GM12878 (cell line): Measurements from ENCODE around the gene PLEKHA5. TPM values are rescaled to one million over a fixed set of nuclear protein-coding genes. Genes with fewer than 3 reads are reported as not detected.

Experiments used
- ATAC-seq: fragments of 200-7000 bp; cut with Tn5 transposase; 3 replicates; pipeline ENCODE4 v1.9.1; 2020; ENCODE audit warnings: mild to moderate bottlenecking, moderate library complexity
- BruUV-seq: library from RNA; stranded (reverse); fragments of 400-500 nt; replicated peaks from 2 replicates; lab custom pipeline; 2021; lab: Mats Ljungman, UMichigan
- CTCF ChIA-PET: fragments of 300-600 bp; sonication (Branson Sonifier 250); formaldehyde crosslinking; extraction: SDS; loops from one replicate; lab custom pipeline; 2021; ENCODE audit warnings: inconsistent platforms; lab: Yijun Ruan, JAX
- POLR2A ChIA-PET: fragments of 350-600 bp; formaldehyde crosslinking; extraction: SDS; loops from one replicate; lab custom pipeline; 2021; ENCODE audit warnings: inconsistent platforms; lab: Charles Lee
- RAD21 ChIA-PET: fragments of 300-600 bp; sonication (Branson Sonifier 250); formaldehyde crosslinking; loops from one replicate; lab custom pipeline; 2023; ENCODE audit warnings: antibody characterized with exemption; ENCODE audit not compliant: unreplicated experiment; lab: Charles Lee
- SMC1A ChIA-PET: fragments of 300-600 bp; sonication (Branson Sonifier 250); formaldehyde crosslinking; loops from one replicate; lab custom pipeline; 2023; ENCODE audit not compliant: unreplicated experiment, uncharacterized antibody; lab: Charles Lee
- DNase-seq: peaks from one replicate; pipeline ENCODE4 v3.0.0-alpha.2; 2011; ENCODE audit warnings: low read depth, low spot score
- FAIRE-seq: peaks from 3 replicates; lab custom pipeline; 2011; peaks lifted over from hg19 to GRCh38; lab: Jason Lieb, UNC
- H2AFZ ChIP-seq: 2 replicates; pipeline ENCODE4 v1.6.0; 2011; ENCODE audit warnings: low read depth, low read length, control low read depth; ENCODE audit not compliant: control insufficient read depth
- H3K27ac ChIP-seq: 2 replicates; pipeline ENCODE4 v1.5.1; 2011; ENCODE audit warnings: control low read depth; ENCODE audit not compliant: control insufficient read depth, insufficient read depth
- H3K27me3 ChIP-seq, 2 experiments: replicated peaks in 1 of 2; 2 replicates each; pipeline versions ENCODE4 v1.6.0 to v1.6.1; 2011; ENCODE audit warnings: low read length in 1 of 2; ENCODE audit not compliant: control insufficient read depth in 2 of 2, insufficient read depth in 2 of 2
- H3K36me3 ChIP-seq, 2 experiments: 2 replicates each; pipeline ENCODE4 v1.5.1; 2011; ENCODE audit warnings: low read length in 1 of 2; ENCODE audit not compliant: control insufficient read depth in 2 of 2, insufficient read depth in 2 of 2
- H3K4me1 ChIP-seq: 2 replicates; pipeline ENCODE4 v1.6.1; 2011; ENCODE audit warnings: mild to moderate bottlenecking, low read length, moderate library complexity, mixed read lengths; ENCODE audit not compliant: control insufficient read depth, insufficient read depth
- H3K4me2 ChIP-seq: 2 replicates; pipeline ENCODE4 v1.6.0; 2011; ENCODE audit warnings: control low read depth; ENCODE audit not compliant: control insufficient read depth, insufficient read depth
- H3K4me3 ChIP-seq: fragments of 200-600 bp; sonication (generic); 2 replicates; pipeline ENCODE4 v1.5.1; 2016
- H3K79me2 ChIP-seq: 2 replicates; pipeline ENCODE4 v1.6.0; 2011; ENCODE audit warnings: low read length; ENCODE audit not compliant: control insufficient read depth, insufficient read depth
- H3K9ac ChIP-seq: 2 replicates; pipeline ENCODE4 v1.8.0; 2011; ENCODE audit warnings: low read length, control low read depth, mixed read lengths; ENCODE audit not compliant: control insufficient read depth, insufficient read depth
- H3K9me3 ChIP-seq: replicated peaks from 3 replicates; pipeline ENCODE4 v1.5.1; 2011; ENCODE audit warnings: mild to moderate bottlenecking, low read length; ENCODE audit not compliant: control insufficient read depth, insufficient read depth
- H4K20me1 ChIP-seq: 2 replicates; pipeline ENCODE4 v1.6.0; 2011; ENCODE audit not compliant: control insufficient read depth, insufficient read depth
- FOXK2 ChIP-seq: fragments of 450-650 bp; IDR thresholded peaks from 2 replicates; pipeline ENCODE4 v1.6.1; 2017; ENCODE audit warnings: mild to moderate bottlenecking, moderate library complexity
- KAT2A ChIP-seq: conservative IDR thresholded peaks from 2 replicates; pipeline ENCODE4 v1.6.1; 2011; ENCODE audit warnings: low read depth, low read length; ENCODE audit not compliant: control insufficient read depth
- POLR2AphosphoS5 ChIP-seq: IDR thresholded peaks from 2 replicates; pipeline ENCODE4 v1.6.1; 2011; ENCODE audit warnings: mild to moderate bottlenecking, low read length, inconsistent platforms
- RCOR1 ChIP-seq: conservative IDR thresholded peaks from 2 replicates; pipeline ENCODE4 v1.6.1; 2012; ENCODE audit warnings: low read depth, low read length, improper control_type of control experiment
- SKIL ChIP-seq: fragments of 450-650 bp; IDR thresholded peaks from 2 replicates; pipeline ENCODE4 v1.6.1; 2017; ENCODE audit warnings: mild to moderate bottlenecking, low read depth, inconsistent platforms; ENCODE audit not compliant: poor library complexity, severe bottlenecking
- SUZ12 ChIP-seq: fragments of 200-600 bp; sonication (generic); IDR thresholded peaks from one replicate; pipeline ENCODE4 v1.6.1; 2018; ENCODE audit warnings: antibody characterized with exemption, mild to moderate bottlenecking; ENCODE audit not compliant: unreplicated experiment
- ZNF24 ChIP-seq: fragments of 450-650 bp; IDR thresholded peaks from 2 replicates; pipeline ENCODE4 v1.6.1; 2017; ENCODE audit warnings: antibody characterized with exemption, mild to moderate bottlenecking
- WGBS: methylation state at CpG from one replicate; pipeline ENCODE4 v1.1.6; 2016; ENCODE audit warnings: low lambda C conversion rate; ENCODE audit not compliant: insufficient replicate concordance, insufficient coverage; ENCODE audit errors: missing lambda C conversion rate; 5-methylcytosine and 5-hydroxymethylcytosine counted together
- in situ Hi-C: fragments of 300-500 bp; cut with MboI; formaldehyde crosslinking; loops from 9 replicates; pipeline ENCODE4 v1.14.3; 2018; ENCODE audit warnings: mixed read lengths
- intact Hi-C: fragments of 100-400 bp; cut with micrococcal nuclease; formaldehyde crosslinking; loops from one replicate; pipeline ENCODE4 v1.14.2; 2022; ENCODE audit not compliant: unreplicated experiment
- polyA plus RNA-seq, 11 experiments: library from polyadenylated mRNA; depleted of rRNA in 4 of 11; unstranded in 6 of 11; stranded (reverse) in 5 of 11; fragments of >200 nt; fragmentation: Nextera tagmentation in 4 of 11; fragmentation: Illumina TruSeq in 1 of 11; extraction: Ambion mirVana in 4 of 11; extraction: Trizol in 1 of 11; gene quantifications; 1 replicate in 1 of 11; 2 replicates in 10 of 11; pipeline versions ENCODE4 v1.2.1 to v1.2.3, GENCODE V29; 2011 to 2016; ENCODE audit warnings: inconsistent platforms in 2 of 11, missing spikeins in 2 of 11, low read depth in 1 of 11
- total RNA-seq, 4 experiments: library from RNA; depleted of rRNA in 3 of 4; stranded (reverse); fragments of >200 nt in 3 of 4; fragmentation: Illumina TruSeq in 1 of 4; extraction: Trizol in 1 of 4; gene quantifications; 2 replicates each; pipeline versions ENCODE4 v1.2.1 to v1.2.3, GENCODE V29; 2013 to 2021
- TF ChIP-seq, protein P1 (sequence below): fragments of 450-650 bp; IDR thresholded peaks from 2 replicates; pipeline ENCODE4 v1.6.1; 2017; ENCODE audit warnings: antibody characterized with exemption, mild to moderate bottlenecking, moderate library complexity

PLEKHA5 gene
- total and polyA plus RNA-seq, 10 of the 15 experiments (the other 5 are each of a cell fraction or from before 2014, with no cell fraction given) = 0.09 to 0.33 (median 0.18) TPM; not detected in 3

GRCh38 chr12:19082365-19082911 is 47.1 kb upstream of the PLEKHA5 start (continued):
- TF ChIP-seq SKIL = no peak
- TF ChIP-seq ZNF24 = peak; percentile 69
- TF ChIP-seq, all 136 proteins: peak for 2

GRCh38 chr12:19084547-19084946 is 45.0 kb upstream of the PLEKHA5 start:
- H2AFZ ChIP-seq = no peak overlapping the region
- no peaks in the 10 kb centered on the region for H3K4me1 ChIP-seq
- TF ChIP-seq, protein P1, sequence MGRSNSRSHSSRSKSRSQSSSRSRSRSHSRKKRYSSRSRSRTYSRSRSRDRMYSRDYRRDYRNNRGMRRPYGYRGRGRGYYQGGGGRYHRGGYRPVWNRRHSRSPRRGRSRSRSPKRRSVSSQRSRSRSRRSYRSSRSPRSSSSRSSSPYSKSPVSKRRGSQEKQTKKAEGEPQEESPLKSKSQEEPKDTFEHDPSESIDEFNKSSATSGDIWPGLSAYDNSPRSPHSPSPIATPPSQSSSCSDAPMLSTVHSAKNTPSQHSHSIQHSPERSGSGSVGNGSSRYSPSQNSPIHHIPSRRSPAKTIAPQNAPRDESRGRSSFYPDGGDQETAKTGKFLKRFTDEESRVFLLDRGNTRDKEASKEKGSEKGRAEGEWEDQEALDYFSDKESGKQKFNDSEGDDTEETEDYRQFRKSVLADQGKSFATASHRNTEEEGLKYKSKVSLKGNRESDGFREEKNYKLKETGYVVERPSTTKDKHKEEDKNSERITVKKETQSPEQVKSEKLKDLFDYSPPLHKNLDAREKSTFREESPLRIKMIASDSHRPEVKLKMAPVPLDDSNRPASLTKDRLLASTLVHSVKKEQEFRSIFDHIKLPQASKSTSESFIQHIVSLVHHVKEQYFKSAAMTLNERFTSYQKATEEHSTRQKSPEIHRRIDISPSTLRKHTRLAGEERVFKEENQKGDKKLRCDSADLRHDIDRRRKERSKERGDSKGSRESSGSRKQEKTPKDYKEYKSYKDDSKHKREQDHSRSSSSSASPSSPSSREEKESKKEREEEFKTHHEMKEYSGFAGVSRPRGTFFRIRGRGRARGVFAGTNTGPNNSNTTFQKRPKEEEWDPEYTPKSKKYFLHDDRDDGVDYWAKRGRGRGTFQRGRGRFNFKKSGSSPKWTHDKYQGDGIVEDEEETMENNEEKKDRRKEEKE = no peak
- TF ChIP-seq FOXK2 (no peak), POLR2AphosphoS5 (no peak), KAT2A (no peak), SUZ12 (no peak), RCOR1 (no peak)
- TF ChIP-seq, all 136 proteins: peak for 0
- WGBS = 10% methylated on average over 4 of the region's 4 CpGs
- Histone ChIP-seq H3K36me3 (no peaks in the 10 kb centered on the region), H3K4me2 (no peak overlapping the region), H3K27me3 (no peaks in the 10 kb centered on the region), H3K9ac (no peak overlapping the region), H3K27ac (no peak overlapping the region), H3K79me2 (no peaks in the 10 kb centered on the region), H3K9me3 (no peaks in the 10 kb centered on the region), H4K20me1 (no peaks in the 10 kb centered on the region), H3K4me3 (no peak overlapping the region)
- ChIA-PET RAD21 (no interaction called here), POLR2A (no interaction called here), SMC1A (no interaction called here), CTCF (no interaction called here)
- DNase-seq = no peak
- intact Hi-C loops (no loop called here), in situ Hi-C loops (no loop called here)
- no peak for FAIRE-seq
- no peak for ATAC-seq
- BruUV-seq = no TSS peak
